Left kidney (tissue), 2 donors: ENCODE results near the gene MORF4L1. TPM values are rescaled to one million over a fixed set of nuclear protein-coding genes. Genes with fewer than 3 reads are reported as not detected.
"Not testable (repeated sequence)": the region's sequence is repeated elsewhere in the genome, so short reads cannot be mapped to it uniquely, and the experiment has no call there.

Experiments used
- DNase-seq: peaks from one replicate; pipeline ENCODE4 v3.0.0-alpha.2; 2013
- polyA plus RNA-seq: library from polyadenylated mRNA; unstranded; fragments of 120-200 nt; gene quantifications from one replicate; pipeline ENCODE4 v1.2.1, GENCODE V29; 2013; ENCODE audit not compliant: insufficient read length

Gene MORF4L1
- polyA plus RNA-seq, 1 donor, result 771 TPM

DNA sequence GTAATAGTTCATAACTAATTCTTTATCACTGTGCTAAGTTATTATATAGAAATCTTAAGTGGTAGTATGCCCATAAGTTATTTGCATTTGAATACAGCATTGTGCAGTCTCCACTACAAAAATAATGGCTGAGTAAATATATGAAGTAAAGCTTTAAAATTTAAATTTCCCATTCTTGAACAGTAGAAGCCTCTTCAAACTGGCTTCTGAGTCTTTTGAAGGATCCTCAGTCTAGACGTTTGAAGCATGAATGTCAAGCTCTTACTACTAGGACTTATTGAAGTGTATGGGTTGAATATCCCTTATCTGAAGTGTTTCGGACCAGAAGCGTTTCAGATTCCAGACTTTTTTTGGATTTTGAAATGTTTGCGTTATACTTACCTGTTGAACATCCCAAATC lies 16.3 kb downstream of the MORF4L1 start:
- DNase-seq, result no peak

DNA sequence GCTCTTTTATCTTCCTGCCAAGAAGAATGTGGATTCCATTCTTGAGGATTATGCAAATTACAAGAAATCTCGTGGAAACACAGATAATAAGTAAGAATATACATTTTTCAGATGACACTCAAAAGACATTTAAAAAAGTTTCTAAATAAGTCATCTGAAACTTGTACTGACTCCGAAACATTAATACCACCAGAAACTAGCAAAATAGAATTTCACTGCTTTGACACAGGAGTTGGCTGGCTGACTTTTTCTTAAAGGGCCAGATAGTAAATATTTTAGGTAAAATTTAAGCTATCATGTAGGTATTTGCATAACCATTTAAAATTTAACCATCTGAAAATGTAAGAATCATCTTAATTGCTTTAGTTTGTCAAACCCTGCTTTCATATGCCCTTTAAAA lies 20.8 kb downstream of the MORF4L1 start:
- DNase-seq, result no peak

DNA sequence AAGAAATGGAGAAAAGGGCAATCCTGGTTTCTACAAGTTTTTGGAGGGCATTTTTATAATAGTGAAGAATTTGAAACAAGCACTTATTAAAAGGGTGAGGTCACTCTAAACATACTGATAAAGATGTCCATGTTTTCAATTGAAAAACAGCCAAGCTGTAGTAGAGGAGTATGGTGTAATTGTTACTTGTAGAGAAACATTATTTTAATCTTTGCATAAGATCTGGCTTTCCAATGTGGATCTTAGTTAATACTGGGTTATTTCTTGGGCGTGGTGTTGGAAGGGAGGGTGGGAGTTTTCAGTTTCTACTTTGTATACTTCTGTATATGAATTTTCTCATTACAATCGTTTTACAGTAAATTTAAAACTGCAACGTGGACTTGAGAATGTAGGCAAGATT lies 22.8 kb downstream of the MORF4L1 start:
- DNase-seq, result no peak

DNA sequence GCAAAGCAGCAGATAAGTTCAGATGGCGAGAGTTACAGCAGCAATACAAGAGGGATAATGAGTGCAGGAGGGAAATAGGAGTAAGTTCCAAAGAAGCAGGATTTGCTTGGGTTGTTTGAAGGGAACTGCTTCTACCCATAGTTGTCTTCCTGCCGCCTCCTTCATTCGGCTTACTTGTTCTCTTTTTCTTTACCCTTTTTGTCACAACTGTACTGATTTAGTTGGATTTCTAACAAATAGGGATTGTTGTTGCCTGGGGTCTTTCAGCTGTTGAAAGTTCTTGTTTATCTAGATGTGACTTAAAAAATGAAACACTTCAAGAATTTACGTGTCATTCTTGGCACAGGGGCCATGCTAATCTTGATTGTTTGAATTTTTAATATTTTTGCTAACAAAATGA lies 25.9 kb downstream of the MORF4L1 start:
- DNase-seq, result no peak

DNA sequence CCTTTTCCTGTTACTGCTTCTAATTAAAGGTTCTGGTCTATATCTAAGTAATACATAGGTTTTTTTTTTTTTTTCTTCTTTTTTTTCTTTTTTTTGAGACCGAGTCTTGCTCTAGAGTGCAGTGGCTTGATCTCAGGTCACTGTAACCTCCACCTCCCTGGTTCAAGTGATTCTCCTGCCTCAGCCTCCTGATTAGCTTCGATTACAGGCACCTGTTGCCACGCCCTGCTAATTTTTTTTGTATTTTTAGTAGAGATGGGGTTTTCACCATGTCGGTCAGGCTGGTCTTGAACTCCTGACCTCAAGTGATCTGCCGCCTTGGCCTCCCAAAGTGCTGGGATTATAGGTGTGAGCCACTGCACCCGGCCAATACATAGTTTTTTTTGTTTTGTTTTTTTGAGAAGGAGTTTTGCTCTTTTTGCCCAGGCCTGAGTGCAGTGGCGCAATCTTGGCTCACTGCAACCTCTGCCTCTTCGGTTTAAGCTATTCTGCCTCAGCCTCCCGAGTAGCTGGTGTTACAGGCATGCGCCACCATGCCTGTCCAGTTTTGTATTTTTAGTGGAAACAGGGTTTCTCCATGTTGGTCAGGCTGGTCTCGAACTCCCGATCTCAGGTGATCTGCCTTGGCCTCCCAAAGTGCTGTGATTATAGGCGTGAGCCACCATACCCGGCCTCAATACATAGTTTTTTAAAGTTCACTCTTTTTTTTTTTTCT lies 28.3 kb downstream of the MORF4L1 start:
- DNase-seq, result not testable (repeated sequence)

DNA sequence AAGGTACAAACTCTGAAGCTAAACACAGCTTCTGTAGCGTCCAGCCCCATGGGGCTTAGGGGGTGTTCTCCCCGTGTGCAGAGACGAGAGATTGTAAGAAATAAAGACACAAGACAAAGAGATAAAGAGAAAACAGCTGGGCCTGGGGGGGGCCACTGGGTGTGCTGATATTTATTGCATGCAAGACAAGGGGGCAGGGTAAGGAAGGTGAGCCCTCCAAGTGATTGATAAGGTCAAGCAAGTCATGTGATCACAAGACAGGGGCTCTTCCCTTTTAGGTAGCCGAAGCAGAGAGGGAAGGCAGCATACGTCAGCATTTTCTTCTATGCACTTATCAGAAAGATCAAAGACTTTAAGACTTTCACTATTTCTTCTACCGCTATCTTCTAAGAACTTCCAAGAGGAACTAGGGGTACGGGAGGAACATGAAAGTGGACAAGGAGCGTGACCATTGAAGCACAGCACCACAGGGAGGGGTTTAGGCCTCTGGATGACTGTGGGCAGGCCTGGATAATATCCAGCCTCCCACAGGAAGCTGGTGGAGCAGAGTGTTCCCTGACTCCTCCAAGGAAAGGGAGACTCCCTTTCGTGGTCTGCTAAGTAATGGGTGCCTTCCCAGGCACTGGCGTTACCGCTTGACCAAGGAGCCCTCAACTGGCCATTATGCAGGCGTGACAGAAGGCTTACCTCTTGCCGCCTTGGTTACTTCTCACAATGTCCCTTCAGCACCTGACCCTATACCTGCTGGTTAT lies 29.8 kb downstream of the MORF4L1 start:
- DNase-seq, result not testable (repeated sequence)

DNA sequence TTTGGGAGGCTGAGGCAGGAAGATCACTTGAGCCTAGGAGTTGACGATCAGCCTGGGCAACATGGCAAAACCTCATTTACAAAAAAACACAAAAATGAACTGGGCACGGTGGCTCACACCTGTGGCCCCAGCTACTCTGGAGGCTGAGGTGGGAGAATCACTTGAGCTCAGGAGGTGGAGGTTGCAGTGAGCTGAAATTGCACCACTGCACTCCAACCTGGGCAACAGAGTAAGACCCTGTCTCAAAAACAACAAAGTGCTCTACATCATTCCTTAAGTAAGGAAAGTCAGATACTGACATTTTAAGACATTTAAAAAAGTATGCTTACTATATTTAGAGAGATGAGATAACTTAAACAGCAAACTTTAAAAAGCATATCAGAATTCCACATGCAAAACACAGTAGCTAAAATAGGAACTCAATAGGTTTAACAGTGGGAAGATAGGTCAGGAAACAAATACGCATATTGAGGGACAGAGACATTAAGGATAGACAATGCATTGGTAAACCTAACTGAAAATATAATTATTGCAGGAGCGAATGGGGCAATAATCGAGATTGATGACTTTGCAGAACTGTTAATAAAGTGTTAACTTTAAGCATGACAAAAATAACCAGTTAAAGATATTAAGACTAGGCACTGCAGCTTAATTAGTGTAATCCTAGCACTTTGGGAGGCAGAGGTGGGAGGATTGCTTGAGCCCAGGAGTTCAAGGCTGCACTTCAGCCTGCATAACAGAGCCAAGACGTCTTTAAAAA lies 32.1 kb downstream of the MORF4L1 start:
- no peak for DNase-seq

DNA sequence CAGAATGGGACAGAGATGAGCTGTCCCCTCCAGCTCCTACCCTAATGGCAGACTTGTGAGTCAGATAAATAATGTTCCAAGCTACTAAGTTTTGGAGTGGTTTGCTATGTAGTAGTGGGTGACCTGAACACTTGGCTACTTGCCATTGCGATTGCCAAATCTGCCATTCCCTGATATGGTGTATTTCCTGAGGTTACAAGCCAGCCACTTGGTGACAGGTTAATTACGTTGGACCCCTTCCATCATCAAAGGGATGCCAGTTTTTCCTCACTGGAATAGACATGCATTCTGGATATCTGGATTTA lies 33.6 kb downstream of the MORF4L1 start:
- DNase-seq, result no peak

DNA sequence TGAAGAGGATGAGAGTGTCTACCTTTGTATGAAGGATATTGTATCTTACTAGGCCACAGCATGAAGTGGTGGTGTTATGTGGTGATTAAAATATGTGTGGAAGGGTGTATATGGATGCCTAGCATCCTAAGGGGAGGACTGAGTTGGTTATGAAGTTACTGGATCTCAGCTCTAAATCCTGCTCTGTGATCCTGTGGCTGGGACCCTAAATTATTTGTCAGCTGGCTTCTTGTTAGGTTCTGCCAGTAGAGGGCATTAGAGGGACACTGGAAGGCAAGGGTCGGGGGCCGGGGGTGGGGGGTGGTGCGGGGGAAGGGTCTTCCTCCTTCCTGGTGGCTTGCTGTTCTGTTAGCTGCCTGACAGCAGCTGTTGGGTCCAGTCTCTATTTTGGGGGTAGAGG lies 34.9 kb downstream of the MORF4L1 start:
- DNase-seq, result no peak

DNA sequence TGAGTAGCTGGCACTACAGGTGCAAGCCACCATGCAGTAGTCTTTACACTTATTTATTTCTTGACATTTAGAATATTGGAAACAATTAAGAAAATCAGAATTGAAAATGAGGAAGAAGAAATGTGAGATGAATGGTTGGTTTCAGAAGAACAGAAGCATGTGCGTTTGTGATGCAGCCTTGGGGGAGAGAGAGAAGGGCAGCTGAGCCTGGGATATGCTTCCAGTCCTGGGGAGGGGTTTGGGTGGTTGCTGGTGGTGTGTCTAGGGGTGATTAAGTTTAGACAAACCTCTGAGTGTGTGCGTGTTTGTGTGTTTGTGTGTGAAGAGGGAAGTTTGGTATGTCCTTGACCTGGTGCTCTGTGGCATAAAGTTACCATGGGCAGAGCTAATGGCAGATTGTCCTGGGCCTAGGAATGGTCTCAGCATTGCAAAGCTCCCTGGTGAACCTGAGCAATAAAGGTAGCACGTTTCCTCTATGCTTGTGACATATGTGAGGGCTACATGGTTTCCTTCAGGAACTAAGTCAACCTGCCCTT lies 36.5 kb downstream of the MORF4L1 start:
- DNase-seq, result no peak

DNA sequence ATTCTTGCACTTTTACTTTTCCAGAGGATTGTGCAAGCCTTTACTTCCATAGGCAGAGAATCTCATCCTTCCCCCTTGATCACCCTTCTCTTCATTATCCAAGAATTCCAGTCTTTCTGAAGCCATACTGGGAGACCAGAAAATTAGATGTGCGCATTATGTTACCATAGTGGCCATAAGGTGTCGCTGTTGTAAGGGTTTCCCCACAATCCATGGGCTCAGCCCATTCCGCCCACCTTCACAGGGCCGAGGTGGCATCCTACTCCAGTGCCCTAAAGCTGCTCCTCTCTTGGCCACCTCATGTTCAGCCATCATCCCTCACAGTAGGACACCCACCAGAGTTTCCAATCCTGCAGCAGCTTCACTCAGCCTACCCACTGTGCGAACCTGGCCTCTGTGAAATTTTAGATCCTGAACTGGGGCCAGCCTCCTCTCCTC lies 37.1 kb downstream of the MORF4L1 start:
- peak; percentile 41 for DNase-seq

DNA sequence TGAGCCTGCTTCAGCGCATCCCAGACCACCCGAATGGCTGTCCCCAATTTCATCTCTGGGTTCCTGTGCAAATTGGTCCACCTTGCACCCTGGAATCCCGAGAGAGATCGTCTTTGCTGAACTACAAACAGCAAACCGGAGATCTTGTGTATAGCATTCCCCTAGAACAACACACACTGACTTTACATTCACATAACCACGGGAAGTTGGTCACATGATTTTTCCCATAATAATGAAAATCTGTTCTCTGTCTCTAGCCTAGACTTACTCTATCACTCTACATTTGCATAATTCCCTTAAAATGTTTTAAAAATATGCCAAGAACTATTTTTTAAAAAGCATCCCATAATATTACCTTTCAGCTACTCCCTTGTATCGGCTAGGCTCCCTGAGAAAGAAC lies 37.6 kb downstream of the MORF4L1 start:
- DNase-seq, result no peak

DNA sequence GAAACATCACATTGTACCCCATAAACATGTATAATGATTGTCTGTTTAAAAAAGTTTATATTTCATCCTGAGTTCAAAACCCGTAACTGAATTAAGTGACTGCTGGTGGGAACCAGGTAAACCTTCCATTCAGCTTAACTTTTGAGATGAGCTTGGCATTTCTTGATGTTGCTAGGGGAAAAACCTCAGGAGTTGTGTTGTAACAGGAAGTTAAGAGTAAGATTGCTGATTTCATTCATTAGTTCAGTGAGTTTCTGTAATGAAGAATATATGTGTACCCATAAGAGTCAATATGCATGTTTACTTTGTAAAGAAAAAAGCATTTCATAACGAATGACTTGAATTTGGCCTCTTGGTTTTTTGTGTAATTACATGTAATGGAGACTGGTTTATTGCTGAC lies 39.6 kb downstream of the MORF4L1 start:
- no peak for DNase-seq

DNA sequence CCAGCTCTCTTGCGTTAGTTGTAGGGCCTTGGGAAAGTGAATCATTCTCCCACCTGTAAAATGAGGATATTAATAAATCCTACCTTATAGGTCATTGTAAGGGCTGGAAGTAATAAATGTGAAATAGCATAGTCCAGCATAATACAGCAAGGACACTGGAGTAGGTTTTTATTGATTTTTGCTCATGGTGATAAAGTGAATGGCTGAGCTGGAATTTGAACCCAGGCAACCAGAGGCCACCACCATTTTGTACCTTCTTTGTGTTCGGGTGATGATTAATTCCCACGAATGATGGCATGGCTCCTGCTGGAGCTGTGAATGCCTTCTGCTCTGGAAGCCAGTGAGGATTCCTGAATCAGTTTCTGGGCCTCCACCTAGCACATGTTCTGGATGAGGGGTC lies 40.3 kb downstream of the MORF4L1 start:
- no peak for DNase-seq

DNA sequence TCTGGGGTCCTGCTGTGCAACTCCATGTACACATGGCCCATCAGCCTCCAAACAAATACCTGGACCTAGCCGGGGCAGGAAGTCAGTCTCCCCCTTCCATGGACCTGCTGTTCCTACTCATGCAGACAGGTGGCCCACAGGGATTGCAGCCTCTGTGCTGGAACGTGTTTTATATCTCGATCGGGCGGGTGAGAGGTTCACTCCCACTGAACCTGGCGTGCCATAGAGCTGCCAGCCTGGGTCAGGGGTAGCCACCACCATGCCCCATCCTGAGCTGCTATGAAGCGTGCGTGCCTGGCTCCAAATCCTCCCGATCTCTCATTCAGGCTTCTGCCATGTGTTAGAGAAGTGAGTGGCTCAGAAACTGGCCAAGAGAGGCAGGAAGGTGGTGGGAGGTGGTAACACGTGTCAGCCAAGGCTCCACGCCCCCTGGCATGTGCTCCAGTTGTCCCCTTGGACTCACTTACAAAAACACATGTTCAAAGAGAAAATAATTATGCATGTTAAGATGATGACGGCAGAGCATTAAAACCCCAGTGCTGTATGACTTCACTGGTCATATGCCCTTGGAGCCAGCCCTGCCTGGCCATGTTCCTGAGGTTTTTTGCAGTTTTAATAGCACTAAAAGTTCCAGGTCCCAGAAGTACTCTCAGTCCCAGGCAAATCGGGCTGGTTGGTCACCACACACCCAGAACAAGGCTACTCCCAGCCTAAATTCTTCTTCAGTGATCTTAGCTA lies 41.5 kb downstream of the MORF4L1 start:
- DNase-seq, result no peak

DNA sequence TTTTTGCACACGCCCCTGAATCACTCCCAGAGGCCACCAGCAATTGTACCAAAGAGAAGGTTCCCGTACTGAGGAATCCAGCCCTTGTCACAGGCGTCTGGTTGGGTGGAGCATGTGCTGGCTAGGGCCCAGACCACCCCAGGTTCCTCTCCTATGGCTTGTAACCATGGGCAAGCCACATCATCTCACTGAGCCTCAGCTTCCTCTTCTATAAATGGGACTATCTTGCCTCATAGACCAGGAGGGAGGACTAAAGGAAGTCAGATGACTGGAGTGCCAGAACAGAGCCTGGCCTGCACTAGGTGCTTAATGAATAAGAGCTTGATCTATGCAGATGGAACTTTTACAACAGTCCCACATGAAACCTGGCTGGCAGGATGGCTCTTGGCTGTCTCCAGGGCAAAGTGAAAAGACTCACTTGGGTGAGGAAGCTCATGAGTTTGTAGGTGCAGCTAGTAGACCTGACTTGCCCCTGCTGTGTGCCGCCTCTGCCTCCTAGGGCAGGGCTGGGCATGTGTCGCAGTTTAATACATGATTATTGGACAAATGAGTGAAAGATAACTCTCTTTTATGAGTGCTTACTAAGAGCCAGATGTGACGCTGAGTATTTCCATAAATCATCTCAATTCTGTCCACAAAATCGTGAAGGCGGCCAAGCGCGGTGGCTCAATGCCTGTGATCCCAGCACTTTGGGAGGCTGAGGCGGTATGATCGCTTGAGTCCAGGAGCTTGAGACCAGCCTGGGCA lies 42.8 kb downstream of the MORF4L1 start:
- DNase-seq, result no peak

DNA sequence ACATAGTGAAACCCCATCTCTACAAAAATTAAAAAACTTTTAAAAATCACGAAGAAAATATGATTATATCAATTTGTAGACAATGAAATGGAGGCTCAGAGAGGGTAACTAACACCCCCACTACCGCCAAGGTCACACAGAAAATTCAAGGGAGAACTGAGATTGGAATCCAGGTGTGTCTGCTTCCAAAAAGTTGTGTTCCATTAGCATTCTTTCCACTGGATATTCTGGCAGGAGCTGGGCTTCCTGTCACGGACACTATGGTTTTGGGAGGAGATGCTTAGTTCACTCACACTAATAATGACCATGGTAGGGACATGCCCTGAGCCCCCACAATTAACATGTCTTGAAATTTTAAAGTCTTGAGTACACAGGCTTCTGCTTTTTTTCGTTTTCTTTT lies 43.4 kb downstream of the MORF4L1 start:
- DNase-seq, result no peak

DNA sequence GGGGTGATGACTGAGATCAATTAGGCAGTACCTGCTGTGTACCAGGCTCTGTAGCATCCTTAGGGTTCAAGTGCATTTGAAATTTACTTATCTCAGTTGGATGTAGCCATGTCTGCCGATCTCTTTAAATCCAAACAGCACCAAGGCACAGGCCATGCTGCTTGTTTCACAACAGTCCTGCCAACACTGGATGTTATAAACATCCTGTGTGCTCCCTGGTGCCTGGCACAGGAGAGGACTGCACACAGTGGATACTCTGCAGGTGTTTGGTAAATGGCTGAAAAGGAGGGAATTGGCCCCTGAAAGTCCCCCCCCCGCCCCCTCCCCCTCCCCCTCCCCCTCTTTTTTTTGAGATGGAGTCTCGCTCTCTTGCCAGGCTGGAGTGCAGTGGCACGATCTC lies 45.2 kb downstream of the MORF4L1 start:
- no peak for DNase-seq

DNA sequence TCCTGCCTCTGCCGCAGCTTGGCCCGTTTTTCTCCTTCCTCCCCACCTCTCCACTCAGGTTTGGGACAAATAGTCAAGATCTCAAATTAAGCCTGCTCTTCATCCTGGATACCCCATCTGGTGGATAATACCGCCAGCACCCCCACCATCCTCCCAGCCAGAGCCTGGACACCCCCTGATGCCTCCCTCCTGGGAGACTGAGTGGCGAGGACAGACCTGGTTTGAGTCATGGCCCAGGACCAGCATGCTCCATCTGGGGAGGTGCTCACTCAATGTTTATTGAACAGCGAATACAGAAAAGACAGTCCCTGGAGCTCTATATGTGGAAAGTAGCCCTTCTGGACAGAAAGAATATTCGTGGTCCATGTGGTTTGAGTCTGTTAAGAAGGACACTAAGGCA lies 48.8 kb downstream of the MORF4L1 start:
- DNase-seq, result no peak

DNA sequence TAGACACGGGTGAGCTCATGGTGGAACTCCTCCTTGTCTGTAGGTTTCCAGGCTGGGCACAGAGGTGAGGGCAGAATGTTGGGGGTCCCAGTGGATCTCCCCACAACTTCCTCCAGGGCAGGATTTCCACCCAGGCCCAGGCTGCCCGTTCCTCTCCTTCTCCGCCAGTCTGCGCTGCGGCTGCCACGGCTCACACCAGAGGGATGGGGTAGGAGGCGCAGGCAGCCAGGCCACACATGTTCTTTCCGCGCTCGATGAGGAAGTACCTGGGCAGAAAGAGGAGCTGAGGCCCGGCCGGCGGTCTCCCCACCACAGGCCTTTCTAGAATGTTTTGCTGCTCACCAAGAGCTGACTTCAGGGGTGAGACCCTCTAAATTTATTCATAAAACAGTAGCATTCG lies 49.2 kb downstream of the MORF4L1 start:
- DNase-seq, result no peak

DNA sequence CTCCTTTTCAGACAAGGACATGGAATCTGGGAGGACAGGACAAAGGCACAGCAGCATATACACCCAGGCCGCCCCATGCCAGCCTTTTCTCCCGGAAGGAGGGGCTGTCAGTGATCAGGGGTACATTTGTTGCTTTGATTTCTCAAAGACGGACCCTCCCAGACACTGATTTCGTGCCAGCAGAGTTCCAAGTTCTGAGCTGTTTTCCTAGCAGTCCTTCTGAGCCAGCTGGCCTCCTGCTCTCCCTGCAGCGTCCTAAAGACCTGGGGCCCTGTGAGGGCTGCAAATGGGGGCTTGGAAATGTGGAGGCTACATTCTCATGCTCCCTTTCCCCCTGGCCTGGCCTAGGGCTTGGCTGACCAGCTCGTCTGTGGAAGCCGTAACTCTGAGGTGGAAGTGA lies 49.8 kb downstream of the MORF4L1 start:
- no peak for DNase-seq

DNA sequence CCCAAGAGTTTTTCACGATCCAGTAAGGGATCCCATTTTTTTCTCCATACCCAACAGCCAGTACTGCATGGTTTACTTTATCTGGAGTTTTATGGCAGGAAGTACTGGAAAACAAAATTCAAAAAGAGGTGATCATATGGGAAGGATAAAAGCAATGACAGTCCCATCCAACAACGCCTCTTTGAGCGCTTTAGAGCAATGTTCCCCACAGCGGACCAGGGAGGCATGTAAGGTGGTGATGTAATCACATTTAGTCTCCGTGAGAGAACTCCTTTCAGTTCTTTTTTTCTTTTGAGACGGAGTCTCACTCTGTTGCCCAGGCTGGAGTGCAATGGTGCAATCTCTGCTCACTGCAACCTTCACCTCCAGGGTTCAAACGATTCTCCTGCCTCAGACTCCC lies 50.3 kb downstream of the MORF4L1 start:
- no peak for DNase-seq
